Mesothelial cell of epicardium (in vitro differentiated cells): Measurements from ENCODE around the gene IGF2BP3. TPM values are rescaled to one million over a fixed set of nuclear protein-coding genes. Genes with fewer than 3 reads are reported as not detected.

ENCODE experiments used
- DNase-seq, 2 experiments: peaks; one replicate each; pipeline ENCODE4 v3.0.0; 2021; ENCODE audit warnings: low spot score in 2 of 2; ENCODE audit not compliant: unreplicated experiment in 2 of 2
- H3K27ac Mint-ChIP-seq: 2 replicates; pipeline ENCODE4 v1.8.0; 2021; ENCODE audit warnings: mixed read lengths
- H3K27me3 Mint-ChIP-seq: 2 replicates; pipeline ENCODE4 v1.8.0; 2021; ENCODE audit warnings: low read depth, mixed read lengths
- H3K36me3 Mint-ChIP-seq: 2 replicates; pipeline ENCODE4 v1.8.0; 2021; ENCODE audit warnings: mixed read lengths
- H3K4me1 Mint-ChIP-seq: 2 replicates; pipeline ENCODE4 v1.8.0; 2021; ENCODE audit warnings: mixed read lengths
- H3K4me3 Mint-ChIP-seq: 2 replicates; pipeline ENCODE4 v1.8.0; 2021; ENCODE audit warnings: mild to moderate bottlenecking, moderate library complexity, mixed read lengths
- H3K9me3 Mint-ChIP-seq: 2 replicates; pipeline ENCODE4 v1.8.0; 2021; ENCODE audit warnings: mixed read lengths
- total RNA-seq: library from RNA; stranded (reverse); gene quantifications from 3 replicates; pipeline ENCODE4 v1.2.1, GENCODE V29; 2021
- TF ChIP-seq, protein P1 (sequence below): fragments of 200-600 bp; sonication (generic); IDR thresholded peaks from one replicate; pipeline ENCODE4 v1.5.0; 2021; ENCODE audit warnings: antibody characterized with exemption; ENCODE audit not compliant: unreplicated experiment

Gene IGF2BP3
- total RNA-seq, 1 donor from 2014 or later, result 91.3 TPM

DNA sequence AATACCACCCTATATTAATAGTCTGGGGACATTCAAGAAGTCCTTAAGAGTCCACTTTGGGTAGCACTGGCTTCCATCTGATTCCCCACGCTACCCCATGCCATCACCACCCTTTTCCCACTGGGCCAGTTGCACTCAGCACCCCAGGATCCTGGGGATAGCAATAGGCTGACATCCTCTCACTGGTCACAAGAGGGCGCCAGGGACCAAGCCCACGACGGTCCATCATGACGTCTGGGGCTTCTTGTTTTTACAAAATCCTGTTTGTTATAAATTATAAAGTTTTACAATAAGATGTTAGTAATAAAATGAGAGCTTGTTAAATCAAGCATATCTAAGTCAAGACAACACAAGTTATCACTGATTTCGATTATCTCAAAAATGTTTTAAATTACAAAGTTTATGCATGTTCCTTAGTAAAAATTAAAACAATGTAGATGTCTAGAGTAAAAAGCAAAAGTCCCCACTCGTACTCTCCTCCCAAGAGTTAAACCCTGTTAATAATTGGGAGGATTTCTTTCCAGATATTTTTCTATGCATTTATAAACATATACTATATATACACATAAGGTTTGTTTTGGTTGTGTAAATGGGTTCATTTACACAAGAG, 208.3 kb downstream of the IGF2BP3 start:
- TF ChIP-seq, protein P1, sequence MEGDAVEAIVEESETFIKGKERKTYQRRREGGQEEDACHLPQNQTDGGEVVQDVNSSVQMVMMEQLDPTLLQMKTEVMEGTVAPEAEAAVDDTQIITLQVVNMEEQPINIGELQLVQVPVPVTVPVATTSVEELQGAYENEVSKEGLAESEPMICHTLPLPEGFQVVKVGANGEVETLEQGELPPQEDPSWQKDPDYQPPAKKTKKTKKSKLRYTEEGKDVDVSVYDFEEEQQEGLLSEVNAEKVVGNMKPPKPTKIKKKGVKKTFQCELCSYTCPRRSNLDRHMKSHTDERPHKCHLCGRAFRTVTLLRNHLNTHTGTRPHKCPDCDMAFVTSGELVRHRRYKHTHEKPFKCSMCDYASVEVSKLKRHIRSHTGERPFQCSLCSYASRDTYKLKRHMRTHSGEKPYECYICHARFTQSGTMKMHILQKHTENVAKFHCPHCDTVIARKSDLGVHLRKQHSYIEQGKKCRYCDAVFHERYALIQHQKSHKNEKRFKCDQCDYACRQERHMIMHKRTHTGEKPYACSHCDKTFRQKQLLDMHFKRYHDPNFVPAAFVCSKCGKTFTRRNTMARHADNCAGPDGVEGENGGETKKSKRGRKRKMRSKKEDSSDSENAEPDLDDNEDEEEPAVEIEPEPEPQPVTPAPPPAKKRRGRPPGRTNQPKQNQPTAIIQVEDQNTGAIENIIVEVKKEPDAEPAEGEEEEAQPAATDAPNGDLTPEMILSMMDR, result peak; percentile 74
- H3K27me3 Mint-ChIP-seq, result peaks cover 2% of the 10 kb centered on the region
- H3K4me3 Mint-ChIP-seq, result no peak overlapping the region
- DNase-seq, result peak in 1 of 2 experiments; percentile 57
- H3K36me3 Mint-ChIP-seq, result no peaks in the 10 kb centered on the region
- H3K9me3 Mint-ChIP-seq, result no peaks in the 10 kb centered on the region
- H3K4me1 Mint-ChIP-seq, result no peaks in the 10 kb centered on the region
- H3K27ac Mint-ChIP-seq, result no peak overlapping the region

DNA sequence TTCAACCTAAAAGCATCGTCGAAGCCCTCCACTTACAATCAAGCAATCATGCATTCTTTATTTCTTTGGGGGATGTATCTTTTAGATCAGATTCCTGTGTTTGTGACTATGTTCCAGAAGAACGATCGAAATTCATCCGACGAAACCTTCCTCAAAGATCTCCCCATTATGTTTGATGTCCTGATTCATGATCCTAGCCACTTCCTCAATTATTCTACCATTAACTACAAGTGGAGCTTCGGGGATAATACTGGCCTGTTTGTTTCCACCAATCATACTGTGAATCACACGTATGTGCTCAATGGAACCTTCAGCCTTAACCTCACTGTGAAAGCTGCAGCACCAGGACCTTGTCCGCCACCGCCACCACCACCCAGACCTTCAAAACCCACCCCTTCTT, 209.9 kb downstream of the IGF2BP3 start:
- no peaks in the 10 kb centered on the region for H3K4me1 Mint-ChIP-seq
- H3K27ac Mint-ChIP-seq, result no peak overlapping the region
- no peak overlapping the region for H3K4me3 Mint-ChIP-seq
- H3K9me3 Mint-ChIP-seq, result no peaks in the 10 kb centered on the region
- no peak for DNase-seq
- H3K36me3 Mint-ChIP-seq, result no peaks in the 10 kb centered on the region
- peaks cover 2% of the 10 kb centered on the region for H3K27me3 Mint-ChIP-seq
- TF ChIP-seq, protein P1, result no peak

Other genes starting within 250 kb of the IGF2BP3 start
- 2.1 to 2.7 TPM (median 2.2 TPM) in 3 replicates for gene GPNMB, start 223.7 kb downstream of the IGF2BP3 start, total RNA-seq
- 43.3 to 47.1 TPM (median 44.9 TPM) in 3 replicates for gene MALSU1, start 171.2 kb downstream of the IGF2BP3 start, total RNA-seq
- 154 to 165 TPM (median 162 TPM) in 3 replicates for gene TRA2A, start 61.5 kb upstream of the IGF2BP3 start, total RNA-seq
- 9.6 to 13.7 TPM (median 10.6 TPM) in 3 replicates for gene CCDC126, start 126.9 kb upstream of the IGF2BP3 start, total RNA-seq
- gene FAM221A, start 209.7 kb upstream of the IGF2BP3 start, total RNA-seq, result 16.9 to 18.6 TPM (median 18.4 TPM) in 3 replicates
- gene STK31, start 239.7 kb upstream of the IGF2BP3 start, total RNA-seq, result 0.72 to 1.3 TPM (median 0.94 TPM) in 3 replicates